HepG2 (cell line): ENCODE results near the gene SLC25A25. TPM values are rescaled to one million over a fixed set of nuclear protein-coding genes. Genes with fewer than 3 reads are reported as not detected.

ENCODE experiments used
- ARNT ChIP-seq: fragments of 450-650 bp; IDR thresholded peaks from 2 replicates; pipeline ENCODE4 v1.6.1; 2017
- ZBTB38 ChIP-seq: sonication (generic); formaldehyde crosslinking; IDR thresholded peaks from 2 replicates; pipeline ENCODE4 v1.5.1; 2020; ENCODE audit warnings: mild to moderate bottlenecking, missing genetic modification reagents
- ZNF44 ChIP-seq: sonication (generic); formaldehyde crosslinking; IDR thresholded peaks from 2 replicates; pipeline ENCODE4 v1.5.1; 2020; ENCODE audit warnings: mild to moderate bottlenecking, missing genetic modification reagents
- ZNF672 ChIP-seq: sonication (generic); formaldehyde crosslinking; IDR thresholded peaks from 2 replicates; pipeline ENCODE4 v1.8.1; 2022; ENCODE audit warnings: missing genetic modification reagents
- polyA plus RNA-seq, 8 experiments: library from polyadenylated mRNA; depleted of rRNA in 3 of 8; stranded (reverse) in 7 of 8; unstranded in 1 of 8; fragments of >200 nt; fragmentation: Illumina TruSeq in 4 of 8; extraction: Trizol in 4 of 8; gene quantifications; 2 replicates each; pipeline versions ENCODE4 v1.2.1 to v1.2.3, GENCODE V29; 2011 to 2016; ENCODE audit warnings: low read depth in 4 of 8, missing spikeins in 1 of 8, mixed read lengths in 1 of 8; ENCODE audit not compliant: insufficient read depth in 1 of 8
- total RNA-seq, 5 experiments: library from RNA; depleted of rRNA; stranded (reverse); fragments of >200 nt; fragmentation: Illumina TruSeq; extraction: Trizol; gene quantifications; 2 replicates each; pipeline ENCODE4 v1.2.3, GENCODE V29; 2016; ENCODE audit warnings: low read depth in 1 of 5
- TF ChIP-seq, protein P1 (sequence below): sonication (generic); formaldehyde crosslinking; IDR thresholded peaks from 2 replicates; pipeline ENCODE4 v1.4.0; 2020; ENCODE audit warnings: missing genetic modification reagents, borderline replicate concordance
- TF ChIP-seq, protein P2 (sequence below): sonication (generic); formaldehyde crosslinking; IDR thresholded peaks from 2 replicates; pipeline ENCODE4 v1.8.1; 2023; ENCODE audit warnings: mild to moderate bottlenecking, missing genetic modification reagents
- TF ChIP-seq, protein P3 (sequence below): fragments of 450-650 bp; IDR thresholded peaks from 2 replicates; pipeline ENCODE4 v1.6.1; 2017
- TF ChIP-seq, protein P4 (sequence below): sonication (generic); formaldehyde crosslinking; IDR thresholded peaks from 2 replicates; pipeline ENCODE4 v1.8.1; 2023; ENCODE audit warnings: missing genetic modification reagents, inconsistent platforms, borderline replicate concordance
- TF ChIP-seq, protein P5 (sequence below): sonication (generic); formaldehyde crosslinking; IDR thresholded peaks from 2 replicates; pipeline ENCODE4 v1.5.0; 2020; ENCODE audit warnings: mild to moderate bottlenecking, missing genetic modification reagents

Gene SLC25A25
- total and polyA plus RNA-seq, 2 of the 13 experiments (the other 11 are each of a cell fraction or from before 2014, with no cell fraction given) = 10.5 to 24.8 TPM

DNA sequence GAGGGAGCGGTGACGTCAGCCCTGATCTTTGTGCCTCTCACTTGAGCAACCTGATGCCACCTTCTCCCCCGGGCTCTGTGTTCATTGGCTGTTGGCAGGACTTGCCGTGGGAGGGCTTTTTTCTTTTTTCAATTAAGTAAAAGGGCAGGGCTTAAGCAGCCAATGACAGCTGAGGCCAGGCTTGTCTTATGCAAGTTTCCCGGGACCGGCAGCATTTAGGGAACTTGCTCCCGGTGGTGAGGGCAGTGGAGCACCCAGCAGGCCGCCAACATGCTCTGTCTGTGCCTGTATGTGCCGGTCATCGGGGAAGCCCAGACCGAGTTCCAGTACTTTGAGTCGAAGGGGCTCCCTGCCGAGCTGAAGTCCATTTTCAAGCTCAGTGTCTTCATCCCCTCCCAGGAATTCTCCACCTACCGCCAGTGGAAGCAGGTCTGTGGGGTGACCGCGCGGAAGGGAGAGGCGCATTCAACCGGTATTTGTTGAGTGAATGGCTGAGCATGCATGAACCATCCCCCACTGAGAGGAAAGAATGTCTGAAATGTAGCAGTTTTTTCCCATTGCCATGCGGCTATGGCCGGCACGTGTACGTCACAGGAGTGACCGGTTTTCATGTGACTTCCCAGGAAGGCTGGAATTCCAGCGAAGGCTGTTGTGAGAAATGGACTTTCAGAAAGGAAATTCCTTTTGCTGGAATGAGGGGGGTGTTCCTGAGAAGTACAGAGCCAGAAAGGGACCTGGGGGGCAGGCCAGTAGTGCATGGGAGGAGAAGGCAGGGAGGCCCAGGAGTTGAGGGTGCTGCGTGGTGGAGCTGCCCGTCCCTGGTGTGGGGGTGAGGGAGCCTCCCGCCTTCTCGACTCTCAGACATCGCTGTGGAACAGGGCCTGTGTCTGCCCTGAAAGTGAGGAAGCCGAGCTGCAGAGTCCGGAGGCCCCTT, 30.5 kb downstream of the SLC25A25 start (continued):
- TF ChIP-seq, protein P1, sequence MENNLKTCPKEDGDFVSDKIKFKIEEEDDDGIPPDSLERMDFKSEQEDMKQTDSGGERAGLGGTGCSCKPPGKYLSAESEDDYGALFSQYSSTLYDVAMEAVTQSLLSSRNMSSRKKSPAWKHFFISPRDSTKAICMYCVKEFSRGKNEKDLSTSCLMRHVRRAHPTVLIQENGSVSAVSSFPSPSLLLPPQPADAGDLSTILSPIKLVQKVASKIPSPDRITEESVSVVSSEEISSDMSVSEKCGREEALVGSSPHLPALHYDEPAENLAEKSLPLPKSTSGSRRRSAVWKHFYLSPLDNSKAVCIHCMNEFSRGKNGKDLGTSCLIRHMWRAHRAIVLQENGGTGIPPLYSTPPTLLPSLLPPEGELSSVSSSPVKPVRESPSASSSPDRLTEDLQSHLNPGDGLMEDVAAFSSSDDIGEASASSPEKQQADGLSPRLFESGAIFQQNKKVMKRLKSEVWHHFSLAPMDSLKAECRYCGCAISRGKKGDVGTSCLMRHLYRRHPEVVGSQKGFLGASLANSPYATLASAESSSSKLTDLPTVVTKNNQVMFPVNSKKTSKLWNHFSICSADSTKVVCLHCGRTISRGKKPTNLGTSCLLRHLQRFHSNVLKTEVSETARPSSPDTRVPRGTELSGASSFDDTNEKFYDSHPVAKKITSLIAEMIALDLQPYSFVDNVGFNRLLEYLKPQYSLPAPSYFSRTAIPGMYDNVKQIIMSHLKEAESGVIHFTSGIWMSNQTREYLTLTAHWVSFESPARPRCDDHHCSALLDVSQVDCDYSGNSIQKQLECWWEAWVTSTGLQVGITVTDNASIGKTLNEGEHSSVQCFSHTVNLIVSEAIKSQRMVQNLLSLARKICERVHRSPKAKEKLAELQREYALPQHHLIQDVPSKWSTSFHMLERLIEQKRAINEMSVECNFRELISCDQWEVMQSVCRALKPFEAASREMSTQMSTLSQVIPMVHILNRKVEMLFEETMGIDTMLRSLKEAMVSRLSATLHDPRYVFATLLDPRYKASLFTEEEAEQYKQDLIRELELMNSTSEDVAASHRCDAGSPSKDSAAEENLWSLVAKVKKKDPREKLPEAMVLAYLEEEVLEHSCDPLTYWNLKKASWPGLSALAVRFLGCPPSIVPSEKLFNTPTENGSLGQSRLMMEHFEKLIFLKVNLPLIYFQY (CRISPR knock-in tag) = no peak
- no peak for TF ChIP-seq ZNF672 (CRISPR knock-in tag)
- TF ChIP-seq, protein P2, sequence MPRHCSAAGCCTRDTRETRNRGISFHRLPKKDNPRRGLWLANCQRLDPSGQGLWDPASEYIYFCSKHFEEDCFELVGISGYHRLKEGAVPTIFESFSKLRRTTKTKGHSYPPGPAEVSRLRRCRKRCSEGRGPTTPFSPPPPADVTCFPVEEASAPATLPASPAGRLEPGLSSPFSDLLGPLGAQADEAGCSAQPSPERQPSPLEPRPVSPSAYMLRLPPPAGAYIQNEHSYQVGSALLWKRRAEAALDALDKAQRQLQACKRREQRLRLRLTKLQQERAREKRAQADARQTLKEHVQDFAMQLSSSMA (CRISPR knock-in tag) = no peak
- TF ChIP-seq, protein P3, sequence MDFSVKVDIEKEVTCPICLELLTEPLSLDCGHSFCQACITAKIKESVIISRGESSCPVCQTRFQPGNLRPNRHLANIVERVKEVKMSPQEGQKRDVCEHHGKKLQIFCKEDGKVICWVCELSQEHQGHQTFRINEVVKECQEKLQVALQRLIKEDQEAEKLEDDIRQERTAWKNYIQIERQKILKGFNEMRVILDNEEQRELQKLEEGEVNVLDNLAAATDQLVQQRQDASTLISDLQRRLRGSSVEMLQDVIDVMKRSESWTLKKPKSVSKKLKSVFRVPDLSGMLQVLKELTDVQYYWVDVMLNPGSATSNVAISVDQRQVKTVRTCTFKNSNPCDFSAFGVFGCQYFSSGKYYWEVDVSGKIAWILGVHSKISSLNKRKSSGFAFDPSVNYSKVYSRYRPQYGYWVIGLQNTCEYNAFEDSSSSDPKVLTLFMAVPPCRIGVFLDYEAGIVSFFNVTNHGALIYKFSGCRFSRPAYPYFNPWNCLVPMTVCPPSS = no peak
- TF ChIP-seq, protein P4, sequence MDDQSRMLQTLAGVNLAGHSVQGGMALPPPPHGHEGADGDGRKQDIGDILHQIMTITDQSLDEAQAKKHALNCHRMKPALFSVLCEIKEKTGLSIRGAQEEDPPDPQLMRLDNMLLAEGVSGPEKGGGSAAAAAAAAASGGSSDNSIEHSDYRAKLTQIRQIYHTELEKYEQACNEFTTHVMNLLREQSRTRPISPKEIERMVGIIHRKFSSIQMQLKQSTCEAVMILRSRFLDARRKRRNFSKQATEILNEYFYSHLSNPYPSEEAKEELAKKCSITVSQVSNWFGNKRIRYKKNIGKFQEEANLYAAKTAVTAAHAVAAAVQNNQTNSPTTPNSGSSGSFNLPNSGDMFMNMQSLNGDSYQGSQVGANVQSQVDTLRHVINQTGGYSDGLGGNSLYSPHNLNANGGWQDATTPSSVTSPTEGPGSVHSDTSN = 0 out of 2 replicates have a peak, but pooled peaks have one; percentile 58
- TF ChIP-seq ZBTB38 (CRISPR knock-in tag) = peak; percentile 60; the same call in 1 of the 2 replicates
- no peak for TF ChIP-seq ARNT
- no peak for TF ChIP-seq ZNF44 (CRISPR knock-in tag)
- TF ChIP-seq, protein P5, sequence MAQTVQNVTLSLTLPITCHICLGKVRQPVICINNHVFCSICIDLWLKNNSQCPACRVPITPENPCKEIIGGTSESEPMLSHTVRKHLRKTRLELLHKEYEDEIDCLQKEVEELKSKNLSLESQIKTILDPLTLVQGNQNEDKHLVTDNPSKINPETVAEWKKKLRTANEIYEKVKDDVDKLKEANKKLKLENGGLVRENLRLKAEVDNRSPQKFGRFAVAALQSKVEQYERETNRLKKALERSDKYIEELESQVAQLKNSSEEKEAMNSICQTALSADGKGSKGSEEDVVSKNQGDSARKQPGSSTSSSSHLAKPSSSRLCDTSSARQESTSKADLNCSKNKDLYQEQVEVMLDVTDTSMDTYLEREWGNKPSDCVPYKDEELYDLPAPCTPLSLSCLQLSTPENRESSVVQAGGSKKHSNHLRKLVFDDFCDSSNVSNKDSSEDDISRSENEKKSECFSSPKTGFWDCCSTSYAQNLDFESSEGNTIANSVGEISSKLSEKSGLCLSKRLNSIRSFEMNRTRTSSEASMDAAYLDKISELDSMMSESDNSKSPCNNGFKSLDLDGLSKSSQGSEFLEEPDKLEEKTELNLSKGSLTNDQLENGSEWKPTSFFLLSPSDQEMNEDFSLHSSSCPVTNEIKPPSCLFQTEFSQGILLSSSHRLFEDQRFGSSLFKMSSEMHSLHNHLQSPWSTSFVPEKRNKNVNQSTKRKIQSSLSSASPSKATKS = no peak
